Activated naive CD4-positive, alpha-beta T cell treated with anti-CD3 and anti-CD28 coated beads, Interleukin-2, amount 50 U/mL, for 16 hours (primary cell): ENCODE results near the gene TNFRSF19.

Experiments used
- DNase-seq: peaks from one replicate; pipeline ENCODE4 v3.0.0-alpha.2; 2020

TNFRSF19 gene

DNA sequence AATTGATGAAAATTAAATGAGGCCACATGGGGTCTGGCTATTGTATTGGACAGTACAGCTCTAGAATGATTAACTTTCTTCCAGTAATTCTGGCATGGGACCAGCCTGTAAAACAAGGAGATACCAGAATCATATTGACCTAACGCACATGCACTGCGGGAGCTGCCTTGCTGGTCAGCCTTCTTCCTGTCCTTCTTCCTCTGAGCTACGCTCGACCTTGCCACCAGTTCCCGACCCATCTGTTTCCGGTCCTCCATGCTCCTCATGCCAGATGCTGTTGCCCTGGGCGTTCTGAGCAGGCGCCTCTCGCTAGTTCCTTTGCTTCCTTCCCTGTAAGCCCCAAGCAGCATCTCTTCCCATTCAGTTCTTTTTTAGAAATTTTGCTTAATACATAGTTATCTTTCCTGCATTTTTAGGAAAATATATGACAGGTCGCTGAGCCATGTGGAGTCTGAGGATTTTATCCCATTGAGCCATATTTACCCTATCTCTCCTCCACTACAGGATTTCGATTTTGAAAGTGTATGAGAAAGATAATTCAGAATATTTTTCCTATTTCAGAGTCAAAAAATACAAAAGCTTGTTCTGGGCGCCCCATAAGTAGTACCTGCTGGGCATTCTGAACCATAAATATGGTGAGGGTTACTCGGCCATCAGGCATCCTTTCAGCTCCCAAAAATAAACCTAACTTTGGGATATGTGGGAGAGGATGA is 38.6 kb downstream of the TNFRSF19 start:
- no peak for DNase-seq

DNA sequence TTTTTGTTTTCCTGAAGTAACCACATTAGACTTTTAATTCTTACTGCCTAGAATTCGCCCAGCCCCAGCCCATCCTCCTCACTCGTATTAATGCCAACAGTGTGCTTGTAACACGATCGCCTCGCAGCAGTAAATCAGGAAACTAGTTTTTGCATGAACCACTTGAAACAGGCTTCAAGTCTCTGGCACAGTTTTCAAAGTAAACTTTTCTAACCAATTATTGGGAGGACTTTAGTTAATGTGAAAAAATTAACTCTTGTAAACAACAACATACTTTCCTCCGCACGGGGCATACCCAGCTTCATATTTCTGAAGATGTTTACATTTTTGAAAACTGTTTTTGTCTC is 39.2 kb downstream of the TNFRSF19 start:
- no peak for DNase-seq

DNA sequence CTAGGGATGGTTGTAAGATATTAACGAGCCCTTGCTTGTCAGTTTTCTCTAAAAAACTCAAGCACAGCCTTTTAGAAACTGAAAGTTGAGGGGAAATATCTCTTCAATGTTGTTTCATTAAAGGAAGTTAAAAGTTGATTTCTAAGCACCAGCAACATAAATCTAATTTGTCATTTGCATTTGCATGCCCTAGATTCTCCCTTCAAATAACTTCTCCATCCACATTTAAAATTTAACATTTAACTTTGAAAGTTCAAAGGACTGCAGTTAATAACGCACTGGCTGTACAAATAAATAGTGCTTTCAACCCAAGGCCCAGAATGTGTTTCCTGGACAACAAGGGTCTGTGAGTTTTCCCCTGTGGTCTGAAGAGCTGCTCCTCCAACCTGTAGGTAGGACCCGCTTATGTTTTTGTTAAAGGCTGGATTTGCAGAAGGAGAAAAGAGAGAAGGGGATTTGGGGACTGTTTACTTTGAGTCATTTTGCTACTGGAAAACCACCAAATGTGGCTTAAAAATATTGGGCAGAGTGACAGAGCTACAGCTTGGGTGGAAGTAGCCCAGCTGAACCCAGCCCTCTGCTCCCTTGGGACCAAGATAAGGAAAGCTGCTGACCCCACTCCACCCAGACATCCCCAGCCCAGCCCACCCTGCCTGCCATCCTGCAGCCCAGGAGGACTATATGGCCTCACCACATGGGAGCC is 39.8 kb downstream of the TNFRSF19 start:
- no peak for DNase-seq

DNA sequence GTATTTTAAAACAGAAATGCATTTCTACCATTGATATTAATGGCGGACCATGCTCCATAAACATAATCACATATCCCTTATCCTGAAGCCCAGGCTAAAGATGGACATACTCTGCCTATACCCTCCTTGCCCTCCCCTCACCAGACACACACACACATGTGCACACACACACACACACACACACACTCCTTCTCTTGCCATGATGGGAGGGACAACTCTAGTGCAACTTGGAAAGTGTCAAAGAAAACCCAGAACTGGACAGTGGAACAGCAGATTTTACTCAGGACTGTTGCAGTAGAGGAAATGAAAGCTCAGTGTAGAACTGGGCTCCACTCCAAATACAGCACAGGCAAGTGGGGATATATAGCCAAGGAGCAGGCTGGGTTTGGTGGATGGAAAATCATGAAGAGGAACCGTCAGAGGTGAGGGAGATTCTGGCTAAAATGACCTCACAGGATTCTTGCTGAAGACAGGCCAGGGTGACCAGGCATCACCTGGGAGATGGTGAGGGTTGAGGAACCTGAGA is 40.8 kb downstream of the TNFRSF19 start:
- no peak for DNase-seq

DNA sequence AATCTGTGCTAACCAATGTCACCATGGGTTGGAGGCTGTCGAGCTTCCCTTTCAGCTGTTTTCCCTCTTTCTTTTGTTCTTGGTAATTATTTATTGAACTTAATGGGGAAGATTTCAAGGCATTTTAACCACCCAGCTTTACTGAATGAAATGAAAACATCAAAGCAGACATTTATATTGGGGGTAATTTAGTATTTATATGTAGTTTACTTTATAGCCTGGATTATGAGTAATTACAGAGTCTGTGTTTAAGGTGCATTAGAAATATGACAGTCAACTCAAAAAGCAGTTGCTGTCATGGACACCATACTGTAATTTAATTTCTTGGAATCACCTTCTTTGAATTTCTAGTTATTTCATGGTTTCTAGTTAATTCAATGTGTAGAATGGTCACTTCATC is 42.0 kb downstream of the TNFRSF19 start:
- no peak for DNase-seq

DNA sequence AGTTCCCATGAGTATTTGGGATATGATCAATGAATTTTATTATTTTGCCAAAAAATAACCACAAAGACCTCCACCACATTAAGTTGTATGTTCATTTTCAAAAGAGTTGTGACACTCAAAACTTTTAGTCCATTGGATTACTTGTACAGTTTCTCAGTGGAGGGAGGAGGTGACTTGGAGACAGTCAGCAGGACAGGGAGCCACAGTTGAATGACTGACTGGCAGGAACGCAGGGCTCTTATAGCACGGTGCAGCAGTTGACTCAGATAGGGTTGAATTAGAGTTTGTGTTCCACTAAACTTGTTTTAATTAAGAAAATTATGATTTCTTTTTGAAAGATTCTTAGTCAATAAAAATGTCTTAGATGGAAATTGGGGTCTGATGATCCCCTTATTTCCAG is 42.5 kb downstream of the TNFRSF19 start:
- DNase-seq, result no peak

DNA sequence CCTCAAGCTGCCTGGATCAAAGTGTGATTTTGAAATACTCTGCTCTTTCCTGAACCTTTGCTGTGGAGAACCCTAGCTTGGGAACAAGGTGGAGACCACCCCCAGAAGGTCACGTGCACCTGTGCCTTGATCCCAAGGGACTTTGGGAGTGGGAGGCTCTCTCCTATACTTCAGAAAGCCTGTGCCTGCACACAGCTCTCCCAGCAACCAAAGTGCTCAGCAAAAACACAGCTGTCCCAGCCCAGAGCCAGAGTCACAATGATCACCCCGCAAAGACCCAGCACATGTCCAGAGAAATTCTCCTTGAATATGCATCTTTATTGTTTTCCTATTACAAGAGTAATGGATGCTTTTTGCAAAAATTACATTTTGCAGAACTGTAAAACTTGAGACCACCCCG is 43.4 kb downstream of the TNFRSF19 start:
- DNase-seq, result no peak

DNA sequence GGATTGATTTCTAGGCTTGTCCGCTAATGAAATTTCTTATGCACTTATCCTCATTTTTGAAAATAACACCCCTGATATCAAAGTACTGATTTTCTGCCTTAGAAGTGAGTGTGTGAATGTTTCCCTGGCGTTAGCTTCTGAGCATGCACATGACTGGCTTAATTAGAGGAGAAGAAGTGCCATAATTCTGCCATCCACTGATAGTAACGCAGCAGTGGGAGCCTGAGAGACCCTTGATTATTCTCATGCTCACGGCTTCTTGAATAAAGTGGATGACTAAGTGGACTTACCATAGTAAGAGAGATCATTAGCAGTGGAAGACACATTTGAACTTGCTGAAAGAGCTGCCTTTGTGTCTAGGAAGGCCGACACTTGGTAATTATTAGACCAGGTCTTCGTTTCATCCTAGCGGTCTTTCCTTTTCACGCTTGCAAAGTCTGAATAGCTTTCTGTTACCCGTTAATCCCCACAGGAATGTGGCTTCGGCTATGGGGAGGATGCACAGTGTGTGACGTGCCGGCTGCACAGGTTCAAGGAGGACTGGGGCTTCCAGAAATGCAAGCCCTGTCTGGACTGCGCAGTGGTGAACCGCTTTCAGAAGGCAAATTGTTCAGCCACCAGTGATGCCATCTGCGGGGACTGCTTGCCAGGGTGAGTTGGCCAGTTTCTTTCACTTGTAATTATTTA is 45.3 kb downstream of the TNFRSF19 start:
- DNase-seq, result no peak

DNA sequence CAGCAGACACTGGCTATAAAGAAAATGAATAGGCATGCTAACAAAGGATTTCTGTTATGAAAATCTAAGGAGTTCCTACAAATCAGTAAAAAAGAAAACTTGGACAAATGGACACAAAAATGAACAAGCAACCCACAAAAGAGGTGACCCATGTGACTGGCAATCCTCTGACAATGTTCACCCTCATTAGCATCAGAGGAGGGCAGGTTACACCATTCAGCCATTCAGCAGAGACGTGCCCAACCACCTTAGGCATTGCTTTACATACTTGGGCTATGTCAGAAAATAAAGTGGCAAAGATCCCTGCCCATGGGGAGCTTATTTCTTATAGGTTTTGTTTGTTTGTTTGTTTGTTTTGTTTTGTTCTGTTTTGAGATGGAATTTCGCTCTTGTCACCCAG is 46.0 kb downstream of the TNFRSF19 start:
- no peak for DNase-seq

DNA sequence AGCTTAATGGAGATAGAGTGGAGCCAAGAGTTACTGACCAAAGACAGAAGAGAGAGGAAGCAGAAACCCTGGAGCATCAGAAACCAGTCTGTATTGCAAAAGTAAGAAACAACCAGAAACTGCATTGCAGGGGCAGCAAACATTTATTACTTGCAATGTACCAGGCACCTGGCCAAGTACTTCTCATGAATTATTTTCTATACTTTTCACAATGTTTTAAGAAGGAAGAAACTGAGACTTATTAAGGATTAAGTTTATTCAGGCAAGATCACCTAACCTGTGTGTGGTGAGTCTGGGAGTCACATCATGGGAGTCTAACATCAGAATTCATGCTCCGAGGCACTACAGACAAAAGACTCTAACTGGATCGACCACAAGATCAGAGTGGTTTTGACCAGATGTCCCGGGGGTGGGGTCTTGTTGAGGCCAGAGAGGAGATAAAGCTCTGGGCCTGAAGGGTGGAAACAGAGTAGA is 47.4 kb downstream of the TNFRSF19 start:
- DNase-seq, result no peak

DNA sequence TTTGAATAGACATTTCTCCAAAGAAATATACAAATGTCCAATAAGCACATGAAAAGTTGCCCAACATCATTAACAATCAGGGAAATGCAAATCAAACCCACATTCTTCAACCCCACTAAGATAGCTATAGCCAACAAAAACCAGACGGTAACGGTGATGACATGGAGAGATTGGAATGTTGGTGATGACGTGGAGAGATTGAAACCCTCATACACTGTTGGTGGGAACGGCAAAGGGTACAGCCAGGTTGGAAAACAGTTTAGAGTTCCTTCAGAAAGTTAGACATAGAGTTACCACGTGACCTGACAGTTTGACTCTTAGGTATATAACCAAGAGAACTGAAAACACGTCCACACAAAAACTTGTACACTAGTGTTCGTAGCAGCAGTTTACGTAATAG is 48.1 kb downstream of the TNFRSF19 start:
- no peak for DNase-seq

DNA sequence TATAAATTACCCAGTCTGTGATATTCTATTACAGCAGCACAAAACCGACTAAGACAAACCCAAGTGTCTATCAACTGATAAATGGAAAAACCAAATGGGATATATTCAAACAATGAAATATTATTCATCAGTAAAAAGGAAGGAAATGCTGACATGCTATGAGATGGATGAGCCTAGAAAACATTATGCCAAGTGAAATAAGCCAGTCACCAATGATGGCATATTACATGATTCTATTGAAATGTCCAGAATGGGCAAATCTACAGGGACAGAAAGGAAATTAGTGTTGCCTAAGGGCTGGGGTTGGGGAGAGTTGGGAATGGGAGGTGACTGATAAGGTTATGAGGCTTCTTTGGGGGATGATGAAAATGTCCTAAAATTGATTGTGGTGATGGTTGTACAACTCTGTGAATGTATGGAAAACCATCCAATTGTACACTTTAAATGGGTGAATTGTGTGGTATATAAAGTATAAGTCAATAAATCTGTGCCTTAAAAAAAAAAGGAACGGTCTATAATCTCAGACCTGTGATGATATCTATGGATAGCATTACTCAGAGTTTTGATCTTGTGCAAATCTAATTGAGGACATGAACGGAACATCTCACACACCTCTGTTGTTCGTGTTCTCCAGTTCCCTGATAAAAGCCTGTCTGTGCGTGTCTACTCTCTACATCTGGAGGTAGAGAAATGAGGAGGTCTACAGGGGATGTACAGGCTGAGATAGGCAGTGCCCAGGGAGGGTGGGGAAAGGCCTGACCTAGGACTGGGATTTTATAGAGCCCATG is 49.0 kb downstream of the TNFRSF19 start:
- no peak for DNase-seq

DNA sequence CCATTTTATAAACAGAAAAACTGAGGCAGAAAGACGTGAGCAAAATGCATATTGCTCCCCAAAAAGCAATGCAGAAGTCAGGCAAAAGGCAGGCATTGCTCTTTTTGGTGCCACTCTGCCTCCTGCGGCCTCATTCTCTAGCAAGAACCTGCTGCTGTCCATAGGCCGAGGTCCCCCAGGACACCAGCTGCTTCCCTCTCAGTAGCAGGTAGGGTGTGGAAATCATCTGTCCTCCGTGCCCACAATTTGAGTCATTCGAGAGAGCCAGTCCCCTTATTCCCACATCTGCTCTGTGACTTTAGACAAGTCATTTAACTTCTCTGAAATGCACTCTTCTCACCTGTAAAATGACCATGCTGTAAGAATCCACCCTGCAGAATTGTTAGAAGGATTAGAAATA is 50.0 kb downstream of the TNFRSF19 start:
- DNase-seq, result no peak

DNA sequence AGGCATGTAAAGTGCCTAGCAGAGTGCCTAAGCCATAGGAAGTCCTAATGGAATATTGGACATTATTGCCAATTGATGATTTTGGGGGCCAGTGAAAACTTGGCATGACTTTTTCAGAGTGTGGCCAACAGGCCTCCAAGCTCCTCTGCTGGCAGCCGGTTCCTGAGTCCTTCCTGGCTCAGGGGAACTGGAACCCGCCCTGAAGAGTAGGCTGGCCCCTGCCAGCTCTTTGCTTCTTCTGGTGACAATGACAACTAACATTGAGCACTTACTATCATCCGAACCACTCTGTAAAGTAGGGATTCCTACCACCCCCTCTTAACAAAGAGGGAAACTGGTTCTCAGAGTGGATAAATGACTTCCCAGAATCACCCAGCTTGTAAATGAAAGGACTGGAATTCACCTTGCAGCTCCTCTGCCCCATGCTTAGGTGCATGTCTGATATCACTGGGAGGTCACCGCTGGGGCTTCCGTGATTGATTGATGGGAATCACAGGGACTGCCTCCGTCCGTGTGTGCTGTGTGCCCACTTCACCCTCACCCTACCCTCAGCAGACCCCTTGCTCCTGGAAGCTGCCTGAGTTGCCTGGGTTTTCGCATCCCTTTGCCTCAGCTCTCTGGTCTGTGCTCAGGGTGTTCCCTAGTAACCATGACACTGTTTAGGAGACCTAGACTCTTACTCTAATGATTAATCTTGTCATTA is 50.6 kb downstream of the TNFRSF19 start:
- no peak for DNase-seq

DNA sequence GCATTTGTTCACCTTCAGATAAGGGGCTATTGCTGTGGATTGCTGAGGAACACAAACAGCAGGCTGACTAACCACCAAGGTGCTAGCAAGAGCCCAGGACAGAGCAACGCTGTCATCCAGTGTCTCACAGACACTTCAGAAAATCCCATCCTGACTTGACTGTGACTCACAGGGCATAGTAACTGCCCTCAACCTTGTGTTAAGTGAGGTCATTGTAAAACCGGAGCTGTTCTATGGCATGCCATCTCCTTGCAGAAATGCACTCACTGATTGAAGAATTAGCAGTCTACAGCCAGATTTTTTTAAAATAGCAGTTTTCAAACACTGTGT is 51.1 kb downstream of the TNFRSF19 start:
- no peak for DNase-seq

DNA sequence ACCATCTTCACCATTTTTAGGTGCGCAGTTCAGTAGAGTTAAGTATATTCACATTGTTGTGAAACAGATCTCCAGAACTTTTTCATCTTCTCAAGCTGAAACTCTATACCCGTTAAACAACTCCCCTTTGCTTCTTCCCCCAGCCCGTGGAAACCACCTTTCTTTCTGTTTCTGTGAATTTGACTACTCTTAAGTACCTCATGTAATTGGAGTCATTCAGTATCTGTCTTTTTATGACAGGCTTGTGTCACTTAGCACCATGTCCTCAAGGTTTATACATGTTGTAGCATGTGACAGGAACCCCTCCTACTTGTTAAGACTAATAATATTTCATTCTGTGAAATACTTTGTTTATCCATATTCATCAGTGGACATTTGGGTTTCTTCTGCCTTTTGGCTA is 52.8 kb downstream of the TNFRSF19 start:
- DNase-seq, result no peak

DNA sequence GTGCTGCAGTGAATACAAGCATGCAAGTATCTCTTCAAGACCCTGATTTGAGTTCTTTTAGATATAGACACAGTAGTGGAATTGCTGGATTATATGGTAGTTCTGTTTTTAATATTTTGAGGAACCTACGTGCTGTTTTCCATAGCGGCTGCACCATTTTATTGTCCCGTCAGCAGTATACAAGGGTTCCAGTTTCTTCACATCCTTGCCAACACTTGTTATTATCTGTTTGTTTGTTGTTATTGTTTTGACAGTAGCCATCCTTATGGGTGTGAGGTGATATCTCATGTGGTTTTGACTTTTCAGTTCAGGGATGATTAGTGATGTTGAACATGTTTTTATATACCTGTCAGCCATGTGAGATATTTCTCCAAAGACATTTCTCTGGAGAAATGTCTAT is 53.2 kb downstream of the TNFRSF19 start:
- no peak for DNase-seq

DNA sequence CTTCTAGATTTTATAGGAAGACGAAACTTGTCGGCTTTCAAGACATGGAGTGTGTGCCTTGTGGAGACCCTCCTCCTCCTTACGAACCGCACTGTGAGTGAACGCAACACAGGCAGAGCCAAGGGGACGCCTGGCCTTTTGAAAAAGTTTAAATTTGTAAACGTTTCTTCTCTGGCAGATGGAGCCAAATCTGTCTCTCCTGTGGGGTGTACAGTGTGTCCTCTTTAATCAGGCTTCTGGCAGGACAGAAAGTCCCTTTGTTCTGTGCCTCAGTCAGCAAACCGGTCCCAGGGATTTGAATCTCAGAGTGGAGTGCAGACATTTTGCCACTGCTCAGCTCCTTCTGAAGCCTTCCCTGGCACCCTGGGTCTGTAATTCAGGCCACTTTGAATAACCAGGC is 56.5 kb downstream of the TNFRSF19 start:
- no peak for DNase-seq

DNA sequence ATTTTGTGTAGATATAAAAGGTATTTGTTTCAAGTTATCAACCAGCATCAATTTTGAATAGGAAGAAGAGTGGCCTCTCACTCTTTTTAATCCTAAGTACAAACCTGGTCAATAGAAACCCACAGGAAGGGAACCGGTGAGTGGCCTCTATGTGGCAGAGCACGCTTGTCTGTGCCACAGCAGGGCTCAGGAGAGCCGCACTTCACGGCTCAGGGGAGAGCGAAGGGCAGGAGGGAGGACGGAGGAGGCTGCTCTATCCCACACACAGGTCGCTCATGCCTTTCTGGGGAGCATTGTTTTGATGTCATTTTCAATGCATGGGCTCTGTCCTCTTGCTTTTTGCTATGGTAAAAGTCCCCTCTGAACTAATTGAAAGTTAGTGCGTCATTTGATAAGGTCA is 57.2 kb downstream of the TNFRSF19 start:
- no peak for DNase-seq

DNA sequence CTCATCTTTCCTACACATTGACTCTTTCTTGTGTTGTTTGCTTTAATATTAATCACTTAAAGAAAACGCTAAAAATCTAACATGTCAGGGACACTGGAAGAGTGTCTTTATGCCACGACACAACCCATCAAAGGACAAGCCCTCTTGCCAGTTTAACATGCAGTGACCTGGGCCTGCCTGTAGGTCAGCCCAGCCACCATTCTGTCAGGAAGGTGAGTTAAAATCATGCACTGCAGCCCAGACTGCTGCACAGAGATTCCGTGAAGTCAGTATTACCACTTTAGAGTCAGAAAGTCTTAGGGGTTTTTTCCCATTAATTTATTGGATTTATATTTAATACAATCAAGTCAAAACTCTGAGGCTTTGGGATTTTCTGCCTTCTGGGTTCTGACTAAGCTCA is 58.0 kb downstream of the TNFRSF19 start:
- DNase-seq, result no peak

DNA sequence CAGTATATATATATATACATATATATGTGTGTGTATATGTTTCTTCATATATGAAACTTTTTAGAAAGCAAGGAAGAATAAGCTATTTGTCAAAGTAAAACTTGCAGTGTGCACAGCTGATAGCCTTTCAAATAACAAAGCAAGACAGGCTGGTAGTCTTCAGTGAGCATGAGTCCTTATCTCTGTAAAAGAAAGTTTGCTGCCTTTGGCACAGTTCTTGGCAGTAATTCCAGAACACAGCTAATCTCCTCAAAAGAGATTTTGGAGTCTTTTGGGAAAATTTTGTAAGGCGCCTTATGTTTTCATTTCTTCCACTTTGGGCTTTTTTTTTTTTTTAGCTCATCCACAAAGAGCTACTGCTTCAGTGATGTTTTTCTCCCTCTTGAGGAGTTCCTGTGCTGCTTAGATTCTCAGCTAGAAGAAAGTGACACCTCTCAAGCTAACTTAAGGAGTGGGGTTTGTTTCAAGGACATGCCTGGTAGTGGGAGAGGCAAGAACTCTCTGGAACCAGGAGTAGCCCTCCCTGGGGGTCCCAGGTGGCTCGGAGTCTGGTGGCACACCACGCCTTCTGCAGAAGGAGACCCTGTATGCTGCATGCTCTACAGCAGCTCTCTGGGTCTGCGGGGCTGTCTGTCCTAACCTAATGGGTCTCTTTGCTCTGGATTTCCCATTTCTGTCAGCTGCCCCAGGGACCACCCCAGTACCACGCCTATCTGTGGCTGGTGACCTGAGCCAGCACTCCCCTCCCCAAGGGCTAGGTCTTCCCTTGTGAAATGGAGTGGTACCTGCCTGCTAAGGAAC is 58.8 kb downstream of the TNFRSF19 start:
- no peak for DNase-seq
